Osteoblast (primary cell): ENCODE data around the gene MAML2. TPM values are rescaled to one million over a fixed set of nuclear protein-coding genes. Genes with fewer than 3 reads are reported as not detected.

Experiments
- DNase-seq: peaks from one replicate; pipeline ENCODE4 v3.0.0; 2011; ENCODE audit warnings: low spot score, mixed read lengths; ENCODE audit not compliant: insufficient read length; ENCODE audit errors: missing footprints
- H2AFZ ChIP-seq: 2 replicates; pipeline ENCODE4 v1.6.0; 2011; ENCODE audit warnings: mild to moderate bottlenecking, low read length
- H3K27ac ChIP-seq: 2 replicates; pipeline ENCODE4 v1.5.1; 2011; ENCODE audit warnings: mild to moderate bottlenecking, low read depth, low read length, moderate library complexity
- H3K27me3 ChIP-seq: 2 replicates; pipeline ENCODE4 v1.6.0; 2012; ENCODE audit warnings: mild to moderate bottlenecking, control low read depth, inconsistent platforms, low read length, moderate library complexity; ENCODE audit not compliant: insufficient read depth
- H3K36me3 ChIP-seq: 2 replicates; pipeline ENCODE4 v1.5.1; 2011; ENCODE audit warnings: mild to moderate bottlenecking, low read length, control low read depth, moderate library complexity; ENCODE audit not compliant: insufficient read depth
- H3K4me1 ChIP-seq: 2 replicates; pipeline ENCODE4 v1.5.1; 2011; ENCODE audit warnings: mild to moderate bottlenecking, low read length, control low read depth, moderate library complexity; ENCODE audit not compliant: insufficient read depth
- H3K4me2 ChIP-seq: 2 replicates; pipeline ENCODE4 v1.6.0; 2011; ENCODE audit warnings: mild to moderate bottlenecking, low read length; ENCODE audit not compliant: insufficient read depth
- H3K4me3 ChIP-seq: fragments of 200-600 bp; sonication (generic); 3 replicates; pipeline ENCODE4 v1.5.1; 2012; ENCODE audit warnings: mild to moderate bottlenecking, low read length, inconsistent platforms; ENCODE audit not compliant: insufficient read depth
- H3K79me2 ChIP-seq: 2 replicates; pipeline ENCODE4 v1.6.0; 2012; ENCODE audit warnings: mild to moderate bottlenecking, low read length, control low read depth, inconsistent platforms; ENCODE audit not compliant: insufficient read depth
- H3K9me3 ChIP-seq: 2 replicates; pipeline ENCODE4 v1.5.1; 2011; ENCODE audit warnings: low read depth, low read length, control low read depth
- H4K20me1 ChIP-seq: 2 replicates; pipeline ENCODE4 v1.6.0; 2012; ENCODE audit warnings: mild to moderate bottlenecking, low read length, control low read depth; ENCODE audit not compliant: insufficient read depth
- CTCF ChIP-seq: IDR thresholded peaks from 2 replicates; pipeline ENCODE4 v1.5.1; 2011; ENCODE audit warnings: mild to moderate bottlenecking, low read depth, low read length, moderate library complexity; ENCODE audit errors: extremely low read depth
- total RNA-seq: library from RNA; depleted of rRNA; stranded (reverse); fragments of >200 nt; gene quantifications from 2 replicates; pipeline ENCODE4 v1.2.3, GENCODE V29; 2012

MAML2 gene
- total RNA-seq, 1 donor, result 17.4 TPM

GRCh38 chr11:96282625-96283220, 60.3 kb downstream of the MAML2 start:
- Histone ChIP-seq H3K27ac (no peak overlapping the region), H3K9me3 (no peaks in the 10 kb centered on the region), H2AFZ (no peak overlapping the region), H3K79me2 (peaks cover 92% of the 10 kb centered on the region), H3K4me2 (no peak overlapping the region), H3K4me3 (no peak overlapping the region), H3K27me3 (no peaks in the 10 kb centered on the region), H3K36me3 (no peaks in the 10 kb centered on the region), H3K4me1 (peaks cover 31% of the 10 kb centered on the region), H4K20me1 (peaks cover 20% of the 10 kb centered on the region)
- TF ChIP-seq CTCF, result no peak
- no peak for DNase-seq

GRCh38 chr11:96280444-96280843, 62.6 kb downstream of the MAML2 start:
- DNase-seq, result no peak
- Histone ChIP-seq H3K9me3 (no peaks in the 10 kb centered on the region), H3K27me3 (no peaks in the 10 kb centered on the region), H3K36me3 (no peaks in the 10 kb centered on the region), H4K20me1 (peaks cover 20% of the 10 kb centered on the region), H2AFZ (no peak overlapping the region), H3K27ac (peak overlapping the region; percentile 33), H3K4me2 (no peak overlapping the region), H3K79me2 (peaks cover 94% of the 10 kb centered on the region), H3K4me3 (no peak overlapping the region), H3K4me1 (peaks cover 21% of the 10 kb centered on the region)
- no peak for TF ChIP-seq CTCF

GRCh38 chr11:96279896-96280290, 63.1 kb downstream of the MAML2 start:
- Histone ChIP-seq H3K27me3 (no peaks in the 10 kb centered on the region), H4K20me1 (peaks cover 17% of the 10 kb centered on the region), H3K4me2 (peak overlapping the region; percentile 7), H2AFZ (no peak overlapping the region), H3K4me1 (peaks cover 21% of the 10 kb centered on the region), H3K79me2 (peaks cover 90% of the 10 kb centered on the region), H3K9me3 (no peaks in the 10 kb centered on the region), H3K4me3 (no peak overlapping the region), H3K27ac (peak overlapping the region; percentile 41), H3K36me3 (no peaks in the 10 kb centered on the region)
- no peak for DNase-seq
- no peak for TF ChIP-seq CTCF

- no peak overlapping the region for H2AFZ ChIP-seq
Observed at GRCh38 chr11:96279018-96279895, 63.7 kb downstream of the MAML2 start.

More at GRCh38 chr11:96279018-96279895, 63.7 kb downstream of the MAML2 start:
- peaks cover 84% of the 10 kb centered on the region for H3K79me2 ChIP-seq
- peaks cover 21% of the 10 kb centered on the region for H3K4me1 ChIP-seq
- H3K27me3 ChIP-seq, result no peaks in the 10 kb centered on the region
- no peak overlapping the region for H3K4me3 ChIP-seq
- TF ChIP-seq CTCF, result no peak
- H4K20me1 ChIP-seq, result peaks cover 13% of the 10 kb centered on the region
- H3K9me3 ChIP-seq, result no peaks in the 10 kb centered on the region
- no peaks in the 10 kb centered on the region for H3K36me3 ChIP-seq
- peak overlapping the region; percentile 7 for H3K4me2 ChIP-seq
- DNase-seq, result peak; percentile 68
- peak overlapping the region; percentile 41 for H3K27ac ChIP-seq
